Smooth muscle cell (in vitro differentiated cells): Measurements from ENCODE around the gene ROBO2. TPM values are rescaled to one million over a fixed set of nuclear protein-coding genes. Genes with fewer than 3 reads are reported as not detected.

ENCODE experiments used
- DNase-seq: peaks from one replicate; lab custom pipeline; 2025; ENCODE audit not compliant: unreplicated experiment; lab: John Stamatoyannopoulos, UW
- H2AFZ ChIP-seq: fragments of 200-600 bp; sonication (generic); 2 replicates; pipeline ENCODE4 v1.6.0; 2016; ENCODE audit warnings: antibody characterized with exemption, low read depth, mild to moderate bottlenecking
- H3F3A ChIP-seq: fragments of 200-600 bp; sonication (generic); 2 replicates; pipeline ENCODE4 v1.6.0; 2017; ENCODE audit warnings: antibody characterized with exemption, low read depth
- H3K27ac ChIP-seq: fragments of 200-600 bp; sonication (generic); 2 replicates; pipeline ENCODE4 v1.5.1; 2016; ENCODE audit warnings: low read depth, mild to moderate bottlenecking
- H3K27me3 ChIP-seq: fragments of 200-600 bp; sonication (generic); 2 replicates; pipeline ENCODE4 v1.6.1; 2016; ENCODE audit warnings: low read depth, mild to moderate bottlenecking
- H3K36me3 ChIP-seq: fragments of 200-600 bp; sonication (generic); 2 replicates; pipeline ENCODE4 v1.5.1; 2016; ENCODE audit warnings: low read depth
- H3K4me1 ChIP-seq: fragments of 200-600 bp; sonication (generic); 2 replicates; pipeline ENCODE4 v1.5.1; 2016; ENCODE audit warnings: low read depth
- H3K4me2 ChIP-seq: fragments of 200-600 bp; sonication (generic); 2 replicates; pipeline ENCODE4 v1.6.0; 2016; ENCODE audit warnings: mild to moderate bottlenecking
- H3K4me3 ChIP-seq: fragments of 200-600 bp; sonication (generic); 2 replicates; pipeline ENCODE4 v1.5.1; 2016; ENCODE audit warnings: mild to moderate bottlenecking
- H3K79me2 ChIP-seq: fragments of 200-600 bp; sonication (generic); 2 replicates; pipeline ENCODE4 v1.6.0; 2016; ENCODE audit warnings: low read depth, mild to moderate bottlenecking
- H3K9ac ChIP-seq: fragments of 200-600 bp; sonication (generic); 2 replicates; pipeline ENCODE4 v1.6.0; 2016; ENCODE audit warnings: low read depth
- H3K9me3 ChIP-seq: fragments of 200-600 bp; sonication (generic); replicated peaks from 2 replicates; pipeline ENCODE4 v1.5.1; 2016; ENCODE audit warnings: low read depth
- H4K20me1 ChIP-seq: fragments of 200-600 bp; sonication (generic); 2 replicates; pipeline ENCODE4 v1.6.0; 2016; ENCODE audit warnings: low read depth
- WGBS: methylation state at CpG from one replicate; pipeline ENCODE4 v1.1.7; 2016; ENCODE audit warnings: low lambda C conversion rate; 5-methylcytosine and 5-hydroxymethylcytosine counted together
- polyA plus RNA-seq: library from polyadenylated mRNA; unstranded; fragments of >200 nt; fragmentation: Nextera tagmentation; extraction: Ambion mirVana; gene quantifications from 2 replicates; pipeline ENCODE4 v1.2.1, GENCODE V29; 2016
- total RNA-seq: library from RNA; depleted of rRNA; stranded (reverse); fragments of >200 nt; gene quantifications from 2 replicates; pipeline ENCODE4 v1.2.3, GENCODE V29; 2014
- TF ChIP-seq, protein P1 (sequence below): fragments of 200-600 bp; sonication (generic); IDR thresholded peaks from 2 replicates; pipeline ENCODE4 v1.5.1; 2017; ENCODE audit warnings: borderline replicate concordance, mild to moderate bottlenecking, antibody characterized with exemption; ENCODE audit not compliant: insufficient read depth, poor library complexity, severe bottlenecking

ROBO2 gene
- total and polyA plus RNA-seq, 2 experiments from 2014 or later = 23.9 to 54.4 TPM

DNA sequence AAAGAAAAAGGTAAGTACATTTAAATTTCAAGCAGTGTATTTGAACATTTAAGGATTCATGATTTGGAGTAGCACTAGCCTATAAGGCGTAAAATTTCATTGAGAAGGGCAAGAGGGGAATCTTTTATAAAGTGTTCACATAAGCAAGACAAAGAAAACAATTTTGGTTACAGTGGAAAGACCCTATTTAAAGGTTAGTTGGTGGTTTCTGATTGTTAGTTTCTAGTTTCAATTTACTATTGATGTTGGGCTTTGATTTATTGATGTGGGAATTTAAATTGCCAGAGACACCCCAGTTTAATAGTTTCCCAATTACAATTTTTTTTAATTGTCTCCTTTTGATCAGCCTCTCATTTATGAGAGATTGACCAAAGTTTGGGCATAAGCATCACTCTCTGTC lies 19.5 kb downstream of the ROBO2 start:
- TF ChIP-seq, protein P1, sequence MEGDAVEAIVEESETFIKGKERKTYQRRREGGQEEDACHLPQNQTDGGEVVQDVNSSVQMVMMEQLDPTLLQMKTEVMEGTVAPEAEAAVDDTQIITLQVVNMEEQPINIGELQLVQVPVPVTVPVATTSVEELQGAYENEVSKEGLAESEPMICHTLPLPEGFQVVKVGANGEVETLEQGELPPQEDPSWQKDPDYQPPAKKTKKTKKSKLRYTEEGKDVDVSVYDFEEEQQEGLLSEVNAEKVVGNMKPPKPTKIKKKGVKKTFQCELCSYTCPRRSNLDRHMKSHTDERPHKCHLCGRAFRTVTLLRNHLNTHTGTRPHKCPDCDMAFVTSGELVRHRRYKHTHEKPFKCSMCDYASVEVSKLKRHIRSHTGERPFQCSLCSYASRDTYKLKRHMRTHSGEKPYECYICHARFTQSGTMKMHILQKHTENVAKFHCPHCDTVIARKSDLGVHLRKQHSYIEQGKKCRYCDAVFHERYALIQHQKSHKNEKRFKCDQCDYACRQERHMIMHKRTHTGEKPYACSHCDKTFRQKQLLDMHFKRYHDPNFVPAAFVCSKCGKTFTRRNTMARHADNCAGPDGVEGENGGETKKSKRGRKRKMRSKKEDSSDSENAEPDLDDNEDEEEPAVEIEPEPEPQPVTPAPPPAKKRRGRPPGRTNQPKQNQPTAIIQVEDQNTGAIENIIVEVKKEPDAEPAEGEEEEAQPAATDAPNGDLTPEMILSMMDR = no peak
- DNase-seq = no peak
- Histone ChIP-seq H4K20me1 (no peaks in the 10 kb centered on the region), H3K4me1 (peaks cover 20% of the 10 kb centered on the region), H3K4me3 (no peak overlapping the region), H3K36me3 (no peaks in the 10 kb centered on the region), H2AFZ (no peak overlapping the region), H3K9ac (no peak overlapping the region), H3K9me3 (no peaks in the 10 kb centered on the region), H3F3A (peaks cover 15% of the 10 kb centered on the region), H3K27ac (no peak overlapping the region), H3K4me2 (no peak overlapping the region), H3K79me2 (peaks cover 27% of the 10 kb centered on the region), H3K27me3 (no peaks in the 10 kb centered on the region)
- WGBS = 100% methylated on average over 1 of the region's 1 CpG

DNA sequence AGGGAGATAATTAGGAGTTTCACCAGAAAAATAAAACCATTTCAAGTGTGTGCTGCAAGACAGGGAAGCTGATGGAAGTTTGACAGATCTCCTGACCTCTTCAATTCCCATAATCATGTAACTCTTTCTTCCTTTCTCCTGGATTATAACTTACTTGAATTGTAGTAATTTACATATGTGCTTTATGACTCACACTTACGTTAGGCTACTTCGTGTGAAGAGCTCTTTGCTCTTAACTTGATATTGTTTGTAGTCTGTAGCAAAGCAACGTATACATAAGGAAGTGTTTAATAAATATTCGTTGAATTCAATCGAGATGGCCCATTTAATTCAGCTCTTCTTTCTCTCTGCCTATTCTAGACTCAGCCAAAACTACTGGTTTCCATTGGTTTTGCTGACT lies 23.5 kb downstream of the ROBO2 start:
- Histone ChIP-seq H3K36me3 (no peaks in the 10 kb centered on the region), H3F3A (no peaks in the 10 kb centered on the region), H3K4me1 (peaks cover 8% of the 10 kb centered on the region), H3K79me2 (peaks cover 23% of the 10 kb centered on the region), H3K4me3 (no peak overlapping the region), H3K4me2 (no peak overlapping the region), H3K9ac (no peak overlapping the region), H3K27ac (no peak overlapping the region), H3K27me3 (no peaks in the 10 kb centered on the region), H2AFZ (no peak overlapping the region), H4K20me1 (no peaks in the 10 kb centered on the region), H3K9me3 (no peaks in the 10 kb centered on the region)
- TF ChIP-seq, protein P1 = no peak
- DNase-seq = no peak
- 81% methylated on average over 5 of the region's 5 CpGs for WGBS

DNA sequence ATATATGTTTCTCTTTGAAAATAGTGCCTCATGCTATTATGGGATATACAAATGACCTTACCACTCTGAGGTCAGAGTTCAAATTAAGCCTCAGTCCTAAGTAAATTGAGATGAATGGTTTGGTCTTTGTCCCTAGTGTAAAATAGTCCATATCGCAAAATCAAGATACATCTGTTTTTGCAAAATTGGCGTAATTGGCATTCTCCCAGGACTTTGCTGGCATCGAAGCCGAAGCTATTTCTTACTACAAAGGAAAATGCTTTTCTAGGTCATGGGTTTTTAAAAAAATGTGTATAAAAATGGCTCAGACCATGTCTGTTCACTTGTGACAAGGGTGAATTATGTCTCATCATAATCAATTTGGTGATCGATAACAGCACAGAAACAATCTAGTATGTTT lies 25.9 kb downstream of the ROBO2 start:
- TF ChIP-seq, protein P1 = no peak
- no peak overlapping the region for H2AFZ ChIP-seq
- no peaks in the 10 kb centered on the region for H4K20me1 ChIP-seq
- no peak overlapping the region for H3K4me3 ChIP-seq
- no peak overlapping the region for H3K27ac ChIP-seq
- no peaks in the 10 kb centered on the region for H3K27me3 ChIP-seq
- no peaks in the 10 kb centered on the region for H3F3A ChIP-seq
- WGBS = 89% methylated on average over 5 of the region's 5 CpGs
- H3K4me1 ChIP-seq = peaks cover 16% of the 10 kb centered on the region
- H3K9ac ChIP-seq = no peak overlapping the region
- no peak overlapping the region for H3K4me2 ChIP-seq
- H3K79me2 ChIP-seq = peaks cover 10% of the 10 kb centered on the region
- no peaks in the 10 kb centered on the region for H3K9me3 ChIP-seq
- DNase-seq = no peak
- no peaks in the 10 kb centered on the region for H3K36me3 ChIP-seq

DNA sequence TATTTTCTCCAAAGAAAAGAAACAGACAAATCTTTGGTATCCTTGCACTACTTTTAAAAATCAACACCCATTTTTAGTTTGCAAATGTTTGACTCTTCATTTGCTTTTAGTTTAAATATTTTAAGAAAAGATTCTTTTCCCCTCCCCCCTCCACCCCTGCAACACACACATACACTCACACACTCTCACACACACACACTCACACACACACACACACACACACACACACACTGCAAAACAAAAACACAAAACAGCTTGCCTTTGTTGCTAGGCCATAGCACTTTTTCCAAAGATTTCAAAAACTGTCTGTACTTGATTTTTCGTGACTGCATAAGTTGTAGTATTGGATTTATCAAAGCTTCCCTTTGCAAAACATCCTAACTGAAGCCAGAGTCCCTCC lies 26.9 kb downstream of the ROBO2 start:
- H2AFZ ChIP-seq = no peak overlapping the region
- no peaks in the 10 kb centered on the region for H3F3A ChIP-seq
- H3K4me3 ChIP-seq = no peak overlapping the region
- no peaks in the 10 kb centered on the region for H4K20me1 ChIP-seq
- no peaks in the 10 kb centered on the region for H3K9me3 ChIP-seq
- no peak overlapping the region for H3K27ac ChIP-seq
- H3K27me3 ChIP-seq = no peaks in the 10 kb centered on the region
- no peaks in the 10 kb centered on the region for H3K36me3 ChIP-seq
- TF ChIP-seq, protein P1 = no peak
- H3K4me1 ChIP-seq = peaks cover 16% of the 10 kb centered on the region
- 89% methylated on average over 1 of the region's 1 CpG for WGBS
- peaks cover 10% of the 10 kb centered on the region for H3K79me2 ChIP-seq
- peak overlapping the region; percentile 44 for H3K4me2 ChIP-seq
- H3K9ac ChIP-seq = no peak overlapping the region
- no peak for DNase-seq
